GM12873 (cell line): Measurements from ENCODE around the gene MYBPC3.
A peak's percentile ranks its signal among the peaks of the same experiment; 100 is the strongest.

ENCODE experiments used
- CTCF ChIP-seq: IDR thresholded peaks from 2 replicates; pipeline ENCODE4 v1.5.1; 2012; ENCODE audit warnings: low read depth, mild to moderate bottlenecking, moderate library complexity, low read length, control low read depth; ENCODE audit not compliant: insufficient read depth; ENCODE audit errors: missing control alignments

The MYBPC3 gene

GRCh38 chr11:47355283-47356128 lies 3.0 kb upstream of the MYBPC3 start:
- peak; percentile 45 for TF ChIP-seq CTCF

DNA sequence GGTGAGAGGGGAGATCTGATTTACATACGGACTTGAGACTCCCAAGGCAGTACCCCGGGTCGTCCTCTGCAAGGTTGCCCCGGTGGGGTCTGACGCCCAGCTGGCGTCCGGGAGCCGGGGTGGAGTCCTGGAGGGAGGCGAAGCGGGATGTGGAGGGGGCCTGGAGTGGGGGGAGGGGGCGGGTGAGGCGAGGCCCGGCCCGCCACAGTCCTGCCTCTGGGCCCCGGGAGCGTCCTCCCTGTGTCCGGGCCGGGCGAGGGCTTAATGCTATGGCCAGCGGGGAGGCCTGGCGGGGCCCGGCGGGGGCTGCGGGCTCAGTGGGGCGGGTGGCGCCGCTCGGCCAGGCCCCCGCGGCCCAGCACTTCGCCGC lies 2.4 kb upstream of the MYBPC3 start:
- TF ChIP-seq CTCF, result no peak

DNA sequence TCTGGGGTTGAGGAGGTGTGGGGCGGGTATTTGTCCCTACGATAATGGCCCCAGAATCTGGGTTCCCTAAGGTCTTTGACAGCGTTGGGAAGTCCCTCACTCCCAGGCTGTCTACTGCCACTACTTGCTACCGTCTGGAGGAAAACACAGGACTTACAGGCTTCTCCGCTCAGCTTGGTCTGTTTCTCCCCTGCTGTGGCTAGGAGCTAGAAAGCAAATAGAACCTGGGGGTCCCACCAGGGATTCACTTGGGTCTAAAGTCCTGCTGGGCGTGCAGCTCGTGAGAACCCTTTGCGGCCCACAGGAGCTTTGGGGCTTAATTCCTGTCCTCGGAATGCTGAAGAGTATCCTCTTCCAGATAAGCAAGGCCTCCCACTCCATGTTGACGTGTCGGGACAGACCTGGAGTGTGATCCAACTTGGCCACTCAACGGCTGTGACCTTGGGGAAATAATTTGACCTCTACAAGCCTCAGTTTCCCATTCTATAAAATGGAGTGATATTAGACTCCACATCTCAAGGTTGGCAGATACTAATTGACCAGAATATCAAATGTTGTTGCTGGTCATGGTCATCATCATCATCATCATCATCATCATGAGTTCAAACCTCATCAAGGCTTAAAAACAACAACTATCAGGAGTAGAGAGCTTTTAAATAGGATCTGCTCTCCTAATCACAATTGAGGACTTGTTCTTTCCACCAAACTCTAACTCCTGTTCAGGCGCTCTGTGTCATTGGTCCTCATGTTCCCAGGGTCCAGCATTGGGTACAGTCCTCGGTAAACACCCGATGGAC lies 1.7 kb upstream of the MYBPC3 start:
- TF ChIP-seq CTCF, result no peak

DNA sequence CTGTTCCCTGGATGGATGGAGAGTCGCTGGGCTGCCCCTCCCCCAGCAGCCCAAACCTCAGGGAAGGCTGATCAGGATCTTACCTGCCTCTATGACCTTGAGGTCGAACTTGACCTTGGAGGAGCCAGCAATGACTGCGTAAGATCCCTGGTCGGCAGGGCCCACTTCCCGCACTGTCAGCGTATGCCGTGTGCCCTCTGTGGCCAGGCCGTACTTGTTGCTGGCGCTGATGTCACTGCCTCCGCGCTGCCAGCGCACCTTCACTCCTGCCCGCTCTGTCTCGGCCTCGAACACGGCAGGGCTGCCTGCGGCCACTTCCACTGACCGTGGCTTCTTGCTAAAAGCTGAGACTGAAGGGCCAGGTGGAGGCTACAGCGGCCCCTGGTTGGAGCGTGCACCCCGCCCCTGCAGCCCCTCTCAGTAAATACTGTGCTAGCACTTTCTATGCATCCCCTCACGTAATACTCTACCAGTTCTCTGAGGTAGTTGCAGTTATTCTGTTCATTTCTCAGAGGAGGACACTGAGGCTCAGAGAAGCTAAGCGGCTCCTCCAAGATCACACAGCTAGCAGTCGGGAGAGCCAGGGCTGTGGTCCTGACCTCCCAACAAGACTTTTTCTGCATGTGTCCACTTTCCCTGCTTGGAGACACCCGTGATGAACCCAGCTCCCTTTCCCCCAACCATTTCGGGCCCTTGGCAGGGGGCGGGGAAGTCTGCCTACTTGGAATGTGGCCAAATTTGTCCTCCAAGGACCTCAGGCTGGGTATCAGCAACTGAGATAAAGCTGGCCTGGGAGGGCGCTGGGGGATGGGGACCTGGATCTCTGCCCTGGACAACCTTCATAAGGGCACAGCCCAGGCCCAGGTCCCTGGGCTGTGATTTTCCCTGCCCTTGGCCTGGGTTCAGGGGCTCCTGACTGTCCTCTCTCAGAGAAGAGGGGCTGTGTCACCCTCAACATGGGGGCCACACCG lies 1.1 kb downstream of the MYBPC3 start:
- no peak for TF ChIP-seq CTCF

- TF ChIP-seq CTCF, result no peak
Observed at GRCh38 chr11:47350315-47350714, 2.2 kb downstream of the MYBPC3 start.

- no peak for TF ChIP-seq CTCF
Observed at GRCh38 chr11:47349521-47350095, 2.9 kb downstream of the MYBPC3 start.
